ENCODE measurements around the gene RIPOR2.
A peak's percentile ranks its signal among the peaks of the same experiment; 100 is the strongest.
"Not testable (repeated sequence)": the region's sequence is repeated elsewhere in the genome, so short reads cannot be mapped to it uniquely, and the experiment has no call there.

Gene RIPOR2

DNA sequence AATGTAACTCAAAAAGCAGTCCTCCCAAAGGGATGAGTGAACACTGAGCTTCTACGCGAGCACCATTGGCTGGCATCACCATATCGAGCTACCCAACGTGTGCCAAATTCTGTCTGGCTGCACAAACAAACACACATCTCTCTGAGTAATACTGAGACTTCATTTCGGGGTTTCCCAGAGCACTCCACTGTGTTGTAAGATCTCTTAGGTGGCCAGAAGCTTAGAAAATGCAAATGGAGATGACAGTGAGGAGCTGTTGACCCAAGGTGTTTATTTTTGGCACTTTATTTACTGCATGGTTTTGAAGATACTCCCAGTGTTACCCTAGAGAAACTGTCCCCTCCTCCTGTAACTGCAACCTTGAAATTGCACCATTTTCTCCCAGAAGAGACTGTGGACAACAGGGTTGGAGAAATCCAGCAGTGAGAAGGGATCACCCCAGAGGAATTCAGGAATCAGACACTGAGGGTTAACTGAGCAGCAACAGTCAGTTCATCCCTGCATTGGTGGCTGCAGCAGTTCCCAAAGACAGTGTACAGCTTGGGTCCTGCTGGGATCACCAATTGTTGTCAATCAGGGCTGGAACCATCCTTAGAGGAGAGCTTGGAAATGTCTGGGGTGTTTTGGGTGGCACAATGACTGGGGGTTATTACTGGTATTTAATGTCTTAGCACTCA lies 1.0 kb upstream of the RIPOR2 start:
- peaks cover 18% of the 10 kb centered on the region for H3K36me3 Mint-ChIP-seq
- no peaks in the 10 kb centered on the region for H3K9me3 Mint-ChIP-seq
- peak overlapping the region; percentile 81 for H3K27ac Mint-ChIP-seq
- no peaks in the 10 kb centered on the region for H3K27me3 Mint-ChIP-seq
- peaks cover 88% of the 10 kb centered on the region for H3K4me1 Mint-ChIP-seq
- H3K4me3 Mint-ChIP-seq: peak overlapping the region; percentile 100
- ATAC-seq: peak; percentile 88

DNA sequence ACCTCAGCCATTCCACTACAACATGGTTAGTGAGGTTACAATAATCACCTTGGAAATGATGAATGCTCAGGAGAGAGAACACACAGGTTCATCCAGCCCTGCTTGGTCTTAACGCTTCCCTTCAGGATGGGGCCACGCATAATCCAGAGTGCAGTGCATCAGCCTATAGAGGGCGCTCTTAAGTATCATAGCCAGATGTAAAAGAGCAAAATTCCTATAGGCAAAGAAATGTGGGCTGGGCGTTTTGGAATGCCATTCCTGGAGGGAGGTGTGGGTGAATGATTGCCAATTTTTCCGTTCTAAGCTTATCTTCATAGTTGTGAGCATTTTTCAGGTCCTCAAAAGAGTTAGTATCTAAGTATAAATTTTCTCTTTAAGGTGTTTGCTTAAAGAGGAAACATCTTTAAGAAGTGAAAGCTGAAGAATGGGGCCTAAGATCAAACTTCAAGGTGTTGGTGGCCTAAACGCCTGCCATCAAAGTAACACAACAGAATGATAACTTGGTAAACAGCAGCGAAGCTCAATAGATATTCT lies 1.8 kb downstream of the RIPOR2 start:
- Mint-ChIP-seq H3K27me3 (no peaks in the 10 kb centered on the region), H3K4me3 (peak overlapping the region; percentile 100), H3K27ac (peak overlapping the region; percentile 81), H3K36me3 (peaks cover 23% of the 10 kb centered on the region), H3K9me3 (no peaks in the 10 kb centered on the region), H3K4me1 (peaks cover 88% of the 10 kb centered on the region)
- ATAC-seq: peak; percentile 25

DNA sequence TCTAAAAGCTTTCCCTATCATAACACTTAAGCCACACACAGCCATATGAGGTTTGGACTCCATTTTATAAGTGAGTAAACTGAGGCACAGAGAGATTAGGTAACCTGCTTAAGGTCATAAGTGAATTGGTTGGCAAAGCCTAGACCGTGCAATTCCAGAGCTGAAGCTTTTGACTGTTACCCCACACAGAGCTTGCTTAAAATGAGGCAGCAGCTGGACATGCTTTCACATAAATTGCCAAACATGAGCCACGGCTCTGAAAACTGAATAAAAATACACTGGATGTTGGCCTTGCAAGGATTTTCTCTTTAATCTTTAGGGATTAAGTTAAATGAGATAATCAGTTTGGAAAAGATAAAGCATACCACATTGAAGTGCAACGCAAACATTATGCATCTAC lies 2.5 kb downstream of the RIPOR2 start:
- H3K36me3 Mint-ChIP-seq: peaks cover 23% of the 10 kb centered on the region
- peak overlapping the region; percentile 81 for H3K27ac Mint-ChIP-seq

DNA sequence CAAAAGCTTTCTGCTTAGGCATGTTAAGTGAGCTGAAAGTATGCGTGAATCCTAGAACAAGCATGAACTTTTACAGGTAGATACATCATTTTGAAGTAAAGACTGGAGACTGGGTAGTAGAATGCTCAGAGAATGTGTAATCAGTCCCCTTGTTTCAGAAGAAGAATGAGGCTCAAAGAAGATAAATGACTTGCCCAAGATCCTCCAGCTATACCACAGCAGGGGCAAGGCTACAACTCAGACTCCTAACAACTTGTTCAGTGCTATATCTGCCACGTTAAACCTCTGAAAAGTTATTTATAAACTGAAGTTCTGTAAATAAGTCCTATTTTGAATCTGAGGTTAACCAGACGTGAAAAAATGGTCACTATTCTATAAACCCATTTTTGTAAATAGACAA lies 2.9 kb downstream of the RIPOR2 start:
- Mint-ChIP-seq H3K27me3 (no peaks in the 10 kb centered on the region), H3K9me3 (no peaks in the 10 kb centered on the region), H3K4me3 (peak overlapping the region; percentile 100), H3K27ac (peak overlapping the region; percentile 81), H3K36me3 (peaks cover 23% of the 10 kb centered on the region), H3K4me1 (peaks cover 88% of the 10 kb centered on the region)
- ATAC-seq: peak; percentile 35

More for the DNA sequence above, 2.5 kb downstream of the RIPOR2 start:
- Mint-ChIP-seq H3K4me3 (peak overlapping the region; percentile 100), H3K4me1 (peaks cover 88% of the 10 kb centered on the region), H3K27me3 (no peaks in the 10 kb centered on the region), H3K9me3 (no peaks in the 10 kb centered on the region)
- ATAC-seq: no peak

DNA sequence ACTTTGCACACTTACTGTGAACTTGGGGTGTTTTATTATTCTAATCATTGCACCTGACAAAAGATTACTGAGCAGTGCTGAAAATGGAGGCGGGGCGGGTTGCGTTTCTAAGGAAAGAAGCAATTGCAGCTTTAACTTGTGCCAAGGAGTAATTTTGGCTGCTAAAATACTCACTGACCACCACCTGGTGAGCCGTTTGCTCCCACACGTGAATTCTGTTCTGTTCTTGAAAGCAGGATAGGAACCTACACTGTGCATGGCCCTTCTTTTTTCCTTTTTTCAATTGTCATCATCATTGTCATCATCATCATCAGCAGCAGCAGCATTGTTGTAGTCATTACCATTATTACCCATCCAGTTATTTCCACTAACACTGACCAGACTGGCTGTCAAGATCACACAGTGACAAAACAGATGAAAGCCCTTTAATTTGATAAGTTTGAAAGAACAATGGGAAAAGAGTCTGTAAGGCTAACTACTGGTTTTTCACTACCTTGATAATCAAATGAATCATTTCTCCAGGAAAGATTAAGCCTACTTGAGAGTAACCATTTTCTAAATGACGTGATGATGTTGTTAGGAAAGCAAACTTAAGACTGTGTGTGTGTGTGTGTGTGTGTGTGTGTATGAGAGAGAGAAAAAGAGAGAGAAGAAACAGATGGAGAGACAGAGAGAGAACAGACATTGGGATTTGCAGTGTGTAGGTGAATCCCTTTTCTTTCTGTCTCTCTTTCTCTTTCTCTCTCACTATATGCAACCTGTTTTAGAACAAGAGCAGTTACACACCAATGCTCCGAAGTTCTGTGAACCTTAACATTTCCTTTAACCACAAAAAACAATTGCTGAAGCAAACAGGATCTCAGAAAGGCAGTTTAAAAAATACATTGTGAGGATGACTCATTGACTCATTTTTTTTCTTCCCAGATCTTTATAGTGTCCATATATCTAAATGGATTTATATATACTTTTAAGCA lies 3.8 kb downstream of the RIPOR2 start:
- Mint-ChIP-seq H3K36me3 (peaks cover 30% of the 10 kb centered on the region), H3K27me3 (no peaks in the 10 kb centered on the region), H3K4me1 (peaks cover 88% of the 10 kb centered on the region), H3K27ac (peak overlapping the region; percentile 81), H3K4me3 (peak overlapping the region; percentile 100), H3K9me3 (peaks cover 6% of the 10 kb centered on the region)
- ATAC-seq: peak; percentile 67

DNA sequence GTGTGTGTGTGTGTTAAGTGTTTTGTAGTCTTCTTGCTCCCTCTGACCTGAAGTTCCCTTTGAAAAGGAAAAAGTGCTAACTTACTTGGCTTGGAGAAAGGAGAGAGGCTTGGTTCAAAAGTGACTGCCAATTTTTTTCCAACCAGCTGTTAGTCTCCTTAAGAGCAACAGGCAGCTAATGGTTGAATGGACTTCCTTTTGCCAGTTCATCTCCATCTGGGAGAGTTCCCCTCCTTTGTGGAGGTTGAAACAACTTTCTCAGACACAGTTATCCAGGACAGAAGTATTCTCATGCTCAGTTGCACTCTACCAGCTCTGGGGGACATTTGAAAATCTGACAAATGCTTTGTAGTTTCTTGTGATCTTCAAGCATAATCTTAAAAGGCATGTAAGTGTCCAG lies 4.5 kb downstream of the RIPOR2 start:
- H3K27me3 Mint-ChIP-seq: no peaks in the 10 kb centered on the region
- H3K4me3 Mint-ChIP-seq: peak overlapping the region; percentile 100
- H3K36me3 Mint-ChIP-seq: peaks cover 31% of the 10 kb centered on the region
- ATAC-seq: no peak
- peaks cover 88% of the 10 kb centered on the region for H3K4me1 Mint-ChIP-seq
- H3K9me3 Mint-ChIP-seq: peaks cover 6% of the 10 kb centered on the region
- H3K27ac Mint-ChIP-seq: peak overlapping the region; percentile 81

DNA sequence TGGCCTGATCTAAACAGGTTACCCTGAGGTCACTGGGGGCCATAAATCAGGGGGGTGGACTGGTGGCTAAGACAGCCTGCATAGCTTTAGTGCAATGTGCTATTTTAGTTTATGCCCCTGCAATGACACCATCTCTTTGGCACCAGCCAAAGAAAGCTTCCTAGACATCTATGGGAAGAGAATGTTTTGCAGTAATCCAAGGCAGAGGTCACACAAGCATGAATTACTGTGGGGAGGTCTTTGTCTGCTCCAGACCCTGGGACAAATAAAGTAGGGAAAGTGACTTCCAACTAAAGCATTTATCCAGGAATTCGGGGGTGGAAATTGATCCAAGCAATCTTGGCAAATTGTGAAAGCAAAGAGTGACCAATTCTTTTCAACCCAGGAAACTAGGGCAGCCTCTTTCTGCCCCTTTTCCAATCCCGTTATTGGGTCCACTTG lies 5.3 kb downstream of the RIPOR2 start:
- Mint-ChIP-seq H3K4me1 (peaks cover 88% of the 10 kb centered on the region), H3K27ac (peak overlapping the region; percentile 81), H3K4me3 (peak overlapping the region; percentile 49), H3K36me3 (peaks cover 27% of the 10 kb centered on the region), H3K27me3 (no peaks in the 10 kb centered on the region), H3K9me3 (peaks cover 6% of the 10 kb centered on the region)
- ATAC-seq: no peak

DNA sequence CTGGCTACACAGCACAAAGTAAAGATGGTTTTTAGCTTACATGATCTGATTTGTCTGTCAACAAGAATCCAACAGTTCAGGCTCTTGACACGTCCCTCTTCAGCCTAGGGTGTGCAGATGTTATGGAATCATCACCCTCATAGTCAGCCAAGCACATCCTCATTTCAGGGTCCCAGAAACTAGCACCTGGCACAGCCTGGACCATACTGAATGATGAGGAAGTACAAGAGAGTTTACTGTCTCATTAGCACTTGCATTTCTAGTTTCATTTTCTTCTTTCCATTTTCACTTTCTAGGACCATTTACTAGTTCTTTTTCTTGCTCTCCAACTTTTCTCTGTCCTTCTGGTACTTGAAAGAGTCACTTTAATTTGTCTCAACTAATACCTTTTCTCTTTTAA lies 6.5 kb downstream of the RIPOR2 start:
- Mint-ChIP-seq H3K9me3 (peaks cover 6% of the 10 kb centered on the region), H3K27ac (peak overlapping the region; percentile 81), H3K4me3 (peak overlapping the region; percentile 81), H3K4me1 (peaks cover 89% of the 10 kb centered on the region), H3K27me3 (no peaks in the 10 kb centered on the region), H3K36me3 (peaks cover 15% of the 10 kb centered on the region)
- ATAC-seq: peak; percentile 60

DNA sequence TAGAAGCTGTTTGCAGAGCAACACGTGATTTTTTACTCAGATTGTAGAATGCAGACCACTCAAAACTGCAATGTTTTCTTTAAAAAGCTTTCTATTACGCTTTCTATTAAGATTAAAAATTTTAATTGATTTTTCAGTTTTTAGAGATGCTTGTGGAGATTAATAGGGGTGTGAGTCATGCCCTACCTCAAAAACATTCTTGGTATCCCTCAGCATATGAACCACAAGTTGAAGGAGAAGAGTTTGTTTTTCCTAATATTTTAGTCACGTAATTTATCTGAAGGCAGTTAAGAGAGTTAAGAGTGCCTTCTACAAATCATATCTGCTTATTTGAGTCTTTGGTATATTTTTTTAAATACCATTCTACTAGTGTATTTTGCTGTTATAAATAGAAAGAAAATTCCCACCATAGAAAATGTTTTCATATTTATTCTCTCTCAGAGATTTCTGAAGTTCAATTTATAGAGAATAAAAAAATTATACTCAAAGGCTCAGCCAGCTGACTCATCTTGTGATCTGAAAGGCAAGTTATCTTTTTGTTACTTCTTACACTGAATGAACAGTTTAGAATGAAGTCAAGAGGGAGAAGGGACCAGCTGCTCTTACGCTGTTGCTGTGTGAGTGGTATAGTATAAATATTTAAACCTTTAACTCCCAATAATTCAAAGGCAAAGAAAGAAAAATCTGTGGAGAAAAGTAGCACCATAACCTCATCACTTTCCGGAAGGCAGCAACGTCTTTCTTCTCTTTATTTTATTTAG lies 7.6 kb downstream of the RIPOR2 start:
- peaks cover 95% of the 10 kb centered on the region for H3K4me1 Mint-ChIP-seq
- peak overlapping the region; percentile 81 for H3K27ac Mint-ChIP-seq
- peaks cover 6% of the 10 kb centered on the region for H3K9me3 Mint-ChIP-seq
- no peaks in the 10 kb centered on the region for H3K27me3 Mint-ChIP-seq
- peaks cover 13% of the 10 kb centered on the region for H3K36me3 Mint-ChIP-seq
- ATAC-seq: no peak
- H3K4me3 Mint-ChIP-seq: peak overlapping the region; percentile 61

DNA sequence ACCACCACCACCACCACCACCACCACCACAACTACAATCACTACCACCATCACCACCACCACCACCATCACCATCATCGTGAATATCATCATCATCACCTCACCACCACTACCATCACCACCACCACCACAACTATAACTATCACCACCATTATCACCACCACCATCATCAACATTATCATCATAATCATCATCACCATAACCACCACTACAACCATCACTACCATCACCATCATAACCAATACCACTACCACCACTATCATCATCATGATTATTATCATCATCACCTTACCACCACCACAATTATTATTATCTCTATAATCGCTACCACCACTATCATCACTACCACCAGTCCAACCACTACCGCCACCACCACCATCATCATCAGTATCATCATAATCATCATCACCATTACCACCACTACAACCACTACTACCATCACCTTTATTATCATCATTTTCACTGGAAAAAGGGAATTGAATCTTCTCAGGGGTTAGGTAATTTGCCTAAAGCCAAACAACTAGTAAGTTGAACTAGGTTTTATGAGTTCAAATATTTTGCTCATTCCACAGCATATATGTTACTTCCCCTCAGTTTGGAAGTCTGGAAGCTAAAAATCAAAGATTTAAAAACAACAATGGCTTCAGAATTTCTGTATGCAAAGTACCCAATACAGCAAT lies 8.3 kb downstream of the RIPOR2 start:
- ATAC-seq: peak; percentile 22
- peak overlapping the region; percentile 81 for H3K27ac Mint-ChIP-seq
- no peaks in the 10 kb centered on the region for H3K27me3 Mint-ChIP-seq
- peaks cover 6% of the 10 kb centered on the region for H3K9me3 Mint-ChIP-seq
- peaks cover 13% of the 10 kb centered on the region for H3K36me3 Mint-ChIP-seq
- H3K4me3 Mint-ChIP-seq: peak overlapping the region; percentile 61
- H3K4me1 Mint-ChIP-seq: peaks cover 96% of the 10 kb centered on the region

DNA sequence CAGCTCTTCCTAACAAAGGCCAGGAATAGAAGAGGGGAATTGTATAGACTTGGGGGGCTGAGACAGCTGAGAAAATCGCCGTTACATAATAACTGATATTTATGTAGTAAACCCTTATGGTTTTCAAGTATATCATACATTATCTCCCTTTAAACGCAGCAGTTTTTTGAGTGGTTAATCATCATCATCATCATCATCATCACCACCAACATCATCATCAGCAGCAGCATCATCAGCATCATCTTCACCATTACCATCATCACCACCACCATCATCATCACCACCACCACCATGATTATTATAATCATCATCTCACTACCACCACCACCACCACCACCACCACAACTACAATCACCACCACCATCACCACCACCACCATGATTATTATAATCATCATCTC lies 9.1 kb downstream of the RIPOR2 start:
- peaks cover 96% of the 10 kb centered on the region for H3K4me1 Mint-ChIP-seq
- H3K36me3 Mint-ChIP-seq: peaks cover 13% of the 10 kb centered on the region
- peak overlapping the region; percentile 81 for H3K27ac Mint-ChIP-seq
- peak overlapping the region; percentile 11 for H3K4me3 Mint-ChIP-seq
- not testable (repeated sequence) for H3K9me3 Mint-ChIP-seq, ATAC-seq, H3K27me3 Mint-ChIP-seq

DNA sequence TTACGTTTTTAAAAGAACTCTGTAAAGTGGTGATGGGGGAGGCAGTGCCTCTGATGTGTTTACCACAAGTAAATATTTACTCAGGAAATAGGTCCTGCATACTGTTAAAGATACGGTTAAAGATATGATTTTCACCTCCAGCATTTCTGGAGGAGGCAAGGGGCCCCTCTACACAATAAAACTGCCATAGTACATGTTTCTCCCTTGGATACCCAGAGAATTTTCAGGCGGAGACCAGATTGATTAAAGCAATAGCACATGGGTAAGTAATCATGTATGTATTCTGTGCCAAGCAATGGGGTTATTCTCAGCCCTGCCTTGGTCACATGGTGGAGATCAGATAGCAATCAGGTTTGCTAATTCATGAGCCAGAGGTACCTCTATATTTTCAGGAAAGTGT lies 9.6 kb downstream of the RIPOR2 start:
- peaks cover 96% of the 10 kb centered on the region for H3K4me1 Mint-ChIP-seq
- peaks cover 6% of the 10 kb centered on the region for H3K9me3 Mint-ChIP-seq
- peaks cover 13% of the 10 kb centered on the region for H3K36me3 Mint-ChIP-seq
- H3K4me3 Mint-ChIP-seq: peak overlapping the region; percentile 11
- ATAC-seq: no peak
- peak overlapping the region; percentile 81 for H3K27ac Mint-ChIP-seq
- no peaks in the 10 kb centered on the region for H3K27me3 Mint-ChIP-seq

DNA sequence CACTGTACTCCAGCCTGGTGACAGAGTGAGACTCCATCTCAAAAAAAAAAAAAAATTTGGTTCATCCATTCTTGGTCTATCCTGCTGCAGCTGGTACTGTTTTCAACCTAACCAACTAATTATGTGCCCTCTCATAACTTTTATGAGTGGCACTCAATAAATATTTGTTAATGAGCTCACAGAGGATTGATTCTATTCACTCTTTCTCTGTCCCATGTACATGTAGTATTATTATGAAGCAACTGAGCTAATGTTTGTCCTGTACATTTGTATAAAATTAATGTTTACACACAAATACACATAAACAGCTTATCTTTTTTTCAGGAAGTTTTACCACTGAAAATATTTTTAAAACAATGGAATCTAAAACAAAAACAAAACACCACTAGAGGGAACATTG lies 10.1 kb downstream of the RIPOR2 start:
- H3K9me3 Mint-ChIP-seq: peaks cover 6% of the 10 kb centered on the region
- ATAC-seq: no peak
- peaks cover 13% of the 10 kb centered on the region for H3K36me3 Mint-ChIP-seq
- peak overlapping the region; percentile 81 for H3K27ac Mint-ChIP-seq
- peaks cover 96% of the 10 kb centered on the region for H3K4me1 Mint-ChIP-seq
- H3K27me3 Mint-ChIP-seq: no peaks in the 10 kb centered on the region
- no peak overlapping the region for H3K4me3 Mint-ChIP-seq

DNA sequence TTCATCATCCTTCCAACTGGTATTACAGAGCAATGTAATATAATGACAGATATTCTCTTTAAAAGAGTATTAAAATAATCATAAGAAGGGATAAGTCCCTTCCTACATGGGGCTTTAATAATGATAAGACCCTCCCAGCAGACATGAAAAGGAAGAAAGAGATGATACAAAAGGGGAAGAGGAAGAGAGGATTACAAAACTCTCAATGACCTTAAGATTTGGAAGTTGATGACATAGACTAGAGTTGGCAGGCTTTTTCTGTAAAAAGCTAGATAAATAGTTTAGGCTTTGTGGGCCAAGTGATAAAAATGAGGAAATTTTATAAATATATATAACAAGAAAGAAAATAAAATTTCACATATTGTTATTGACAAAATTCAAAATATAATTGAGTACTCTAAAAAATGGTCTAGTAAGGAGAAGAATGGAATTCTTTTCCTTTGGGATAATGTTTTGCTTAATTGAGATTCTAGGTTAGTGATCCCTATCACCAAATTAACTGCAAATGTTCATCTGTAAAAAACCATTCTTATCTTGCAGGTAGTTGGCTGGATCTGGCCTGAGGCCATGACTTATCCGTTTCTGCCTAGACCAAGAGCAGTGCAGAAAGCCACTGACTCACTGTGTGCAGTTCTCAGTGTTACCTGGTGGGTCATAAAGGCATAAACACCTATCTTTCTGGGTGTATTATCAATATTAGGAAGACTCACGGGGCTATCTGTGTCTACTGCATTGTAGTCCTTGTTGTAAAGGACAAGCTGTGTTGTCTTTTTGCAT lies 11.0 kb downstream of the RIPOR2 start:
- H3K27ac Mint-ChIP-seq: peak overlapping the region; percentile 81
- peak overlapping the region; percentile 7 for H3K4me3 Mint-ChIP-seq
- H3K36me3 Mint-ChIP-seq: peaks cover 13% of the 10 kb centered on the region
- peak; percentile 56 for ATAC-seq
- peaks cover 96% of the 10 kb centered on the region for H3K4me1 Mint-ChIP-seq
- peaks cover 6% of the 10 kb centered on the region for H3K9me3 Mint-ChIP-seq
- no peaks in the 10 kb centered on the region for H3K27me3 Mint-ChIP-seq

Measured in stimulated activated memory B cell treated with anti-CD40 and anti-IgM and Interleukin-4, amounts not matched to agents 10 μg/mL and 1 μg/mL and 100 μg/mL, for 72 hours (primary cell).